ENCODE measurements around the gene FAM120A. TPM values are rescaled to one million over a fixed set of nuclear protein-coding genes. Genes with fewer than 3 reads are reported as not detected.

FAM120A gene
- total and polyA plus RNA-seq, 9 donors = 37.9 to 130 (median 78.9) TPM

DNA sequence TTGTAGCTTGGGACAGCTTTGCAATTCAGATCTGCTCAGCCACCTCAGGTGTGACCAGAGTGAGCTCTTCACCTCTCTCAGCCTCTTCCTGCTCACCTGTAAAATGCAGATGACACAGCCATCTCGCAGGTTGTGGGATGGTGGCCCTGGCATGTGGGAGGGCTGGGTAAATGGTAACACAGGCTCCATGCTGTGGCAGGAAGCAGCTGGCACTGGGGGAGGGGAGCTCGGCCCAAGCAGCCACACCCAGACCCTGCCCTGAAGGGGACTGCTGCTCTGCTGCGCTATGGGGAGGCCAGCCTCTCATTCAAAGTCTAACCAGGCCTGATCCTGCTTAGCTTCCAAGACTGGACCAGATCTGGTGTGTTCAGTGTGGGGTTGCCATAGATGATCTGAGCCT is 149.0 kb downstream of the FAM120A start:
- 44 to 77% (median 69%) methylated on average over 3 of the region's 3 CpGs for WGBS, 3 donors
- intact Hi-C loops (cut with DNase I) = no loop called here
- H3K4me1 ChIP-seq (ENCODE audit: insufficient read depth) = peaks cover 2% of the 10 kb centered on the region

GRCh38 chr9:93601063-93601462 is 149.6 kb downstream of the FAM120A start:
- 75 to 83% (median 78%) methylated on average over 4 of the region's 4 CpGs for WGBS, 3 donors
- no peak for TF ChIP-seq POLR2A (IDR thresholded peaks at IDR 0.05)
- Histone ChIP-seq H3K27ac (no peak overlapping the region), H3K36me3 (no peaks in the 10 kb centered on the region), H3K4me1 (ENCODE audit: insufficient read depth) (peaks cover 2% of the 10 kb centered on the region), H3K27me3 (no peaks in the 10 kb centered on the region), H3K4me3 (no peak overlapping the region), H3K9me3 (no peaks in the 10 kb centered on the region)
- intact Hi-C loops (cut with DNase I) = no loop called here
- DNase-seq = no peak

More for the DNA sequence above, 149.0 kb downstream of the FAM120A start:
- no peaks in the 10 kb centered on the region for H3K27me3 ChIP-seq
- no peaks in the 10 kb centered on the region for H3K9me3 ChIP-seq
- H3K27ac ChIP-seq = no peak overlapping the region
- no peak for DNase-seq
- H3K36me3 ChIP-seq = no peaks in the 10 kb centered on the region
- TF ChIP-seq EP300 (IDR thresholded peaks at IDR 0.05) = no peak
- TF ChIP-seq POLR2A (IDR thresholded peaks at IDR 0.05) = no peak
- TF ChIP-seq CTCF (IDR thresholded peaks at IDR 0.05) = no peak
- no peak overlapping the region for H3K4me3 ChIP-seq

- TF ChIP-seq CTCF (IDR thresholded peaks at IDR 0.05) = no peak
- TF ChIP-seq POLR2A (IDR thresholded peaks at IDR 0.05) = no peak
- no peak for TF ChIP-seq EP300 (IDR thresholded peaks at IDR 0.05)
- Histone ChIP-seq H3K36me3 (no peaks in the 10 kb centered on the region), H3K4me1 (ENCODE audit: insufficient read depth) (peaks cover 2% of the 10 kb centered on the region), H3K4me3 (no peak overlapping the region), H3K9me3 (no peaks in the 10 kb centered on the region), H3K27ac (no peak overlapping the region), H3K27me3 (no peaks in the 10 kb centered on the region)
- DNase-seq = no peak
- 79 to 81% (median 80%) methylated on average over 5 of the region's 5 CpGs for WGBS, 3 donors
- intact Hi-C loops (cut with DNase I) = no loop called here
Observed at GRCh38 chr9:93601666-93602065, 150.2 kb downstream of the FAM120A start.

- H3K9me3 ChIP-seq = no peaks in the 10 kb centered on the region
- 92 to 94% (median 93%) methylated on average over 15 of the region's 15 CpGs for WGBS, 3 donors
- intact Hi-C loops (cut with DNase I) = no loop called here
- H3K27ac ChIP-seq = no peak overlapping the region
- no peaks in the 10 kb centered on the region for H3K27me3 ChIP-seq
- no peak overlapping the region for H3K4me3 ChIP-seq
- TF ChIP-seq CTCF (IDR thresholded peaks at IDR 0.05) (no peak), EP300 (IDR thresholded peaks at IDR 0.05) (no peak), POLR2A (IDR thresholded peaks at IDR 0.05) (no peak)
- DNase-seq = no peak
- H3K36me3 ChIP-seq = no peaks in the 10 kb centered on the region
- peaks cover 2% of the 10 kb centered on the region for H3K4me1 ChIP-seq (ENCODE audit: insufficient read depth)
Observed at GRCh38 chr9:93603011-93603410, 151.5 kb downstream of the FAM120A start.

DNA sequence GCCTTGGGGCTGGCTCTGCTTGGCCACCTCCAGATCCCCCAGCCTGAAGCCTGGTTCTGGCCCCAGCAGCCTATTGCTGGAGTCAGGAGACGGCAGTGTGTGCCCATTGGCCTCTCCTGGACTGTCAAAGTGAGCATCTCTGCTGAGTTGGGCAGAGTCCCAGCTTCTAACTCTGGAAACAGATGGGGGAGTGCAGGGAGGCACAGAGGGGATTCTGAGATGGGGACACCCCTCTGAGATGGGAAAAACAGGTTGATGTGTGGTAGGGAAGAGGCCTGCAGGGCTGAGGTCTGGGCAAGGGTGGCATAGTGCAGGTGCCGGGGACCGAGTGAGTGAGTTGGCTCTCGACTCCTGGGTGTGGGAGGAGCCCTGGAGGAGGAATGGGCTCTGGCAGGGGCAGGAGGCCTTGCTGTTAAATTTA is 152.4 kb downstream of the FAM120A start:
- TF ChIP-seq POLR2A (IDR thresholded peaks at IDR 0.05) = no peak
- no peak for TF ChIP-seq EP300 (IDR thresholded peaks at IDR 0.05)
- no peak for TF ChIP-seq CTCF (IDR thresholded peaks at IDR 0.05)
- no peak overlapping the region for H3K4me3 ChIP-seq
- H3K27ac ChIP-seq = no peak overlapping the region
- no peaks in the 10 kb centered on the region for H3K27me3 ChIP-seq
- intact Hi-C loops (cut with DNase I) = no loop called here
- DNase-seq = no peak
- H3K4me1 ChIP-seq (ENCODE audit: insufficient read depth) = peaks cover 2% of the 10 kb centered on the region
- WGBS, 3 donors = 38 to 54% (median 47%) methylated on average over 4 of the region's 4 CpGs
- no peaks in the 10 kb centered on the region for H3K36me3 ChIP-seq
- H3K9me3 ChIP-seq = no peaks in the 10 kb centered on the region
